ENCODE data around the gene DYNLRB1. TPM values are rescaled to one million over a fixed set of nuclear protein-coding genes. Genes with fewer than 3 reads are reported as not detected.

The DYNLRB1 gene
- total RNA-seq, 1 donor from 2014 or later, result 148 TPM

DNA sequence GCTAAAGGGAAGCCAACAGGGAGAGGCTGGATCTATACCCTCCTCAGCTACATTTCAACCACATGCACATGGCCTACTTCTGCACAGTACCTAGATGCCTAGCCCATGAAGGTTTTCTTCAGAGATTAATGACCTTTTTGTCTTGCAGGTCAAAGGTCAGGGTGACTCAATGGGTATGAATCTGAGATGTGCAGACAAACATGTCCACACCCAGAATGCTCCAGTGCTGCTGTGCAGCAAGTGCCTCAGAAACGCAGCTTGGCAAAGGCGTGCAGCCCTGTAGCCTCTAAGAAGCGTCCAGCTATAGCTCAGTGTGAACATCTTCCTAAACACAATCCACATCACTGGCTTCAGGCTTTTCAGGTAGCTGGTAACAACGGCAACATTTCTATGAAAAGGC lies 66.7 kb downstream of the DYNLRB1 start:
- ATAC-seq (ENCODE audit: poor library complexity) (no peak), DNase-seq (no peak)
- intact Hi-C loops (cut with DNase I), result no loop called here

DNA sequence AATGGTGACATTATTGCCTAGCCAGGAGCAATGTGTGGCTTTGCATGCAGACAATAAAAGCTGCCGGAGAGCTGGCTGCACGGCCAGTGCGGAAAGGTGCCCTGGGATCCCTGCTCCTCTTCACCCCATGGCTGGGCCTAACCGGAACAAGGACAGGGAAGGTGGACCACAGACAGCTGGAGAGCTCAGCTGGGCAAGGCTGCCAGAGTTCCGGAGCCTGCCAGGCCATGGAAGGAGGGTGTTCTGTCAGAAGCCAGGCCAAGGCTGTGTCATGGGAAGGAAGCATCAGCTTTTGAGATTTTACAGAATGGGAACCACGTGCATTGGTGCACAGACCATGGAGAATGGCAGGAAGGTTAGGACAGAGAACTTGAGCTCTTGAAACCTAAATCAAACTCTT lies 67.3 kb downstream of the DYNLRB1 start:
- peak; percentile 62 for DNase-seq

DNA sequence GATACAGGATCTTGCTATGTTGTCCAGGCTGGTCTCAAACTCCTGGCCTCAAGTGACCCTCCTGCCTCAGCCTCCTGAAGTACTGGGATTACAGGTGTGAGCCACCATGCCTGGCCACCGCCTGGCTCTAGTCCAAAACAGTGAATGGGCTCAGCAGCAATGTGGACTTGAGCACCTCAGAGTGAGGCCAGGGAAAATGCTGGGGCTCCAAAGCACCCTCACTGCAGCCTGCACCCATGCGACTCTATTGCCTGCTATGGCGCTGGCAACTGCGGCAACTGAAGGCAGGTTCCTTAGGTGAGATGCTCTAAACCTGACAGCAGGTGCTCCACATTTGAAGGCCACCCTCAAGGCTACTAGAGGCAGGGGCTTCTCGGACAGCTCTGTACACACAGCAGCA lies 68.8 kb downstream of the DYNLRB1 start:
- DNase-seq (no peak), ATAC-seq (ENCODE audit: poor library complexity) (no peak)
- intact Hi-C loops (cut with DNase I), result no loop called here

More for the DNA sequence above, 67.3 kb downstream of the DYNLRB1 start:
- intact Hi-C loops (cut with DNase I), result no loop called here
- peak; percentile 38 for ATAC-seq (ENCODE audit: poor library complexity)

GRCh38 chr20:34586488-34587163 lies 70.4 kb downstream of the DYNLRB1 start:
- ATAC-seq (ENCODE audit: poor library complexity), result no peak
- DNase-seq, result no peak
- intact Hi-C loops (cut with DNase I), result no loop called here

Other genes starting within 250 kb of the DYNLRB1 start
- gene AHCY, start 213.1 kb upstream of the DYNLRB1 start, total RNA-seq, result 71.2 TPM
- 39.9 TPM for gene ITCH, start 153.1 kb upstream of the DYNLRB1 start, total RNA-seq
- 107 TPM for gene MAP1LC3A, start 42.3 kb downstream of the DYNLRB1 start, total RNA-seq
- gene PIGU, start 160.7 kb downstream of the DYNLRB1 start, total RNA-seq, result 10.9 TPM
- 108 TPM for gene TP53INP2, start 187.9 kb downstream of the DYNLRB1 start, total RNA-seq